ENCODE measurements around the gene ZSCAN21.

The ZSCAN21 gene

DNA sequence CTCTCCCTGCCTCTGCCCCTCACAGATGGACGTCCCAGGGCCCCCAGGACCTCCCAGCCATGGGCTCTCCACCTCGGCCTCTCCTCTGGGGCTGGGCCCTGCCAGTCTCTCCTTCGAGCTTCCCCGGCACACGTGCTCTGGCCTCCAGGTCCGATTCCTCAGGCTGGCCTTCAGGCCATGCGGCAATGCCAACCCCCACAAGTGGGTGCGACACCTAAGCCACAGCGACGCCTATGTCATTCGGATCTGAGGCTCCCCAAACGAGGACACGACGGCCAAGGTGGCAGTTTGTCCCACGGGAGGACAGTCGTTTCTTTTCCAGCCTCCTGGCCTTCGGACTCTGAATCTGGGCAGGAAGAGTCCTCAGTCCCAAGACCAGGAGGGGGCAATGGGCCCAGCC, 57.1 kb downstream of the ZSCAN21 start:
- Histone ChIP-seq H3K9me3 (ENCODE audit: control insufficient read depth, low read length) (no peaks in the 10 kb centered on the region), H3K4me3 (ENCODE audit: insufficient read depth, low read depth, low read length, poor library complexity, severe bottlenecking) (no peak overlapping the region), H3K27ac (ENCODE audit: insufficient read depth, low read length, poor library complexity, severe bottlenecking) (no peak overlapping the region), H3K4me1 (ENCODE audit: control insufficient read depth, insufficient read depth, low read length, poor library complexity, severe bottlenecking) (no peaks in the 10 kb centered on the region), H3K27me3 (replicated peaks; ENCODE audit: control insufficient read depth, insufficient read depth, low read length, poor library complexity, severe bottlenecking) (no peaks in the 10 kb centered on the region), H3K36me3 (ENCODE audit: control insufficient read depth, insufficient read depth, low read length) (peaks cover 41% of the 10 kb centered on the region)
- DNase-seq, result no peak

GRCh38 chr7:100107125-100107737, 57.7 kb downstream of the ZSCAN21 start:
- Histone ChIP-seq H3K27me3 (replicated peaks; ENCODE audit: control insufficient read depth, insufficient read depth, low read length, poor library complexity, severe bottlenecking) (no peaks in the 10 kb centered on the region), H3K4me3 (ENCODE audit: insufficient read depth, low read depth, low read length, poor library complexity, severe bottlenecking) (no peak overlapping the region), H3K27ac (ENCODE audit: insufficient read depth, low read length, poor library complexity, severe bottlenecking) (no peak overlapping the region), H3K36me3 (ENCODE audit: control insufficient read depth, insufficient read depth, low read length) (peaks cover 47% of the 10 kb centered on the region), H3K4me1 (ENCODE audit: control insufficient read depth, insufficient read depth, low read length, poor library complexity, severe bottlenecking) (no peaks in the 10 kb centered on the region), H3K9me3 (ENCODE audit: control insufficient read depth, low read length) (no peaks in the 10 kb centered on the region)
- DNase-seq, result no peak

- H3K36me3 ChIP-seq (ENCODE audit: control insufficient read depth, insufficient read depth, low read length), result peaks cover 48% of the 10 kb centered on the region
- H3K27me3 ChIP-seq (replicated peaks; ENCODE audit: control insufficient read depth, insufficient read depth, low read length, poor library complexity, severe bottlenecking), result no peaks in the 10 kb centered on the region
- no peak for DNase-seq
- H3K4me3 ChIP-seq (ENCODE audit: insufficient read depth, low read depth, low read length, poor library complexity, severe bottlenecking), result no peak overlapping the region
- H3K9me3 ChIP-seq (ENCODE audit: control insufficient read depth, low read length), result no peaks in the 10 kb centered on the region
- no peaks in the 10 kb centered on the region for H3K4me1 ChIP-seq (ENCODE audit: control insufficient read depth, insufficient read depth, low read length, poor library complexity, severe bottlenecking)
- H3K27ac ChIP-seq (ENCODE audit: insufficient read depth, low read length, poor library complexity, severe bottlenecking), result no peak overlapping the region
Observed at GRCh38 chr7:100107890-100108289, 58.3 kb downstream of the ZSCAN21 start.

GRCh38 chr7:100109521-100110163, 60.1 kb downstream of the ZSCAN21 start:
- no peak for DNase-seq
- Histone ChIP-seq H3K9me3 (ENCODE audit: control insufficient read depth, low read length) (no peaks in the 10 kb centered on the region), H3K4me3 (ENCODE audit: insufficient read depth, low read depth, low read length, poor library complexity, severe bottlenecking) (no peak overlapping the region), H3K4me1 (ENCODE audit: control insufficient read depth, insufficient read depth, low read length, poor library complexity, severe bottlenecking) (no peaks in the 10 kb centered on the region), H3K36me3 (ENCODE audit: control insufficient read depth, insufficient read depth, low read length) (peaks cover 61% of the 10 kb centered on the region), H3K27me3 (replicated peaks; ENCODE audit: control insufficient read depth, insufficient read depth, low read length, poor library complexity, severe bottlenecking) (no peaks in the 10 kb centered on the region), H3K27ac (ENCODE audit: insufficient read depth, low read length, poor library complexity, severe bottlenecking) (no peak overlapping the region)

DNA sequence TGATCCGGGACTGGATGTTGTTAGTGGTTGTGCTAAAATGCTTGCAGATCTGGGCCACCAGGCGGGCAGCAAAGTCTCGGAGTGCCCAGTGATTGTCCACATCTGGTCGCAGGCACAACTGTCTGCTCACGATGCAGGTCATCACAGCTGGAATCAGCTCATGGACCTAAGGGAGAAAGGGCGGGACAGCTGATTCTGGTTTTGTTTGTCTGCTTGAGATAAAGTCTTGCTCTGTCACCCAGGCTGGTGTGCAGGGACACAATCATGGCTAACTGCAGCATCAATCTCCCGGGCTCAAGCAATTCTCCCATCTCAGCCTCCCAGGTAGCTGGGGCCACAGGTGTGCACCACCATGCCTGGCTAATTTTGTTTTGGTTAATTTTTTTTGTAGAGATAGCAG, 61.6 kb downstream of the ZSCAN21 start:
- Histone ChIP-seq H3K27ac (ENCODE audit: insufficient read depth, low read length, poor library complexity, severe bottlenecking) (no peak overlapping the region), H3K4me3 (ENCODE audit: insufficient read depth, low read depth, low read length, poor library complexity, severe bottlenecking) (no peak overlapping the region), H3K27me3 (replicated peaks; ENCODE audit: control insufficient read depth, insufficient read depth, low read length, poor library complexity, severe bottlenecking) (no peaks in the 10 kb centered on the region), H3K9me3 (ENCODE audit: control insufficient read depth, low read length) (no peaks in the 10 kb centered on the region), H3K36me3 (ENCODE audit: control insufficient read depth, insufficient read depth, low read length) (peaks cover 62% of the 10 kb centered on the region), H3K4me1 (ENCODE audit: control insufficient read depth, insufficient read depth, low read length, poor library complexity, severe bottlenecking) (no peaks in the 10 kb centered on the region)
- DNase-seq, result no peak

GRCh38 chr7:100111914-100112313, 62.3 kb downstream of the ZSCAN21 start:
- no peak overlapping the region for H3K4me3 ChIP-seq (ENCODE audit: insufficient read depth, low read depth, low read length, poor library complexity, severe bottlenecking)
- DNase-seq, result no peak
- H3K27ac ChIP-seq (ENCODE audit: insufficient read depth, low read length, poor library complexity, severe bottlenecking), result no peak overlapping the region
- H3K36me3 ChIP-seq (ENCODE audit: control insufficient read depth, insufficient read depth, low read length), result peaks cover 57% of the 10 kb centered on the region
- H3K27me3 ChIP-seq (replicated peaks; ENCODE audit: control insufficient read depth, insufficient read depth, low read length, poor library complexity, severe bottlenecking), result no peaks in the 10 kb centered on the region
- no peaks in the 10 kb centered on the region for H3K4me1 ChIP-seq (ENCODE audit: control insufficient read depth, insufficient read depth, low read length, poor library complexity, severe bottlenecking)
- H3K9me3 ChIP-seq (ENCODE audit: control insufficient read depth, low read length), result no peaks in the 10 kb centered on the region
